ENCODE data around the gene VPREB1.

DNA sequence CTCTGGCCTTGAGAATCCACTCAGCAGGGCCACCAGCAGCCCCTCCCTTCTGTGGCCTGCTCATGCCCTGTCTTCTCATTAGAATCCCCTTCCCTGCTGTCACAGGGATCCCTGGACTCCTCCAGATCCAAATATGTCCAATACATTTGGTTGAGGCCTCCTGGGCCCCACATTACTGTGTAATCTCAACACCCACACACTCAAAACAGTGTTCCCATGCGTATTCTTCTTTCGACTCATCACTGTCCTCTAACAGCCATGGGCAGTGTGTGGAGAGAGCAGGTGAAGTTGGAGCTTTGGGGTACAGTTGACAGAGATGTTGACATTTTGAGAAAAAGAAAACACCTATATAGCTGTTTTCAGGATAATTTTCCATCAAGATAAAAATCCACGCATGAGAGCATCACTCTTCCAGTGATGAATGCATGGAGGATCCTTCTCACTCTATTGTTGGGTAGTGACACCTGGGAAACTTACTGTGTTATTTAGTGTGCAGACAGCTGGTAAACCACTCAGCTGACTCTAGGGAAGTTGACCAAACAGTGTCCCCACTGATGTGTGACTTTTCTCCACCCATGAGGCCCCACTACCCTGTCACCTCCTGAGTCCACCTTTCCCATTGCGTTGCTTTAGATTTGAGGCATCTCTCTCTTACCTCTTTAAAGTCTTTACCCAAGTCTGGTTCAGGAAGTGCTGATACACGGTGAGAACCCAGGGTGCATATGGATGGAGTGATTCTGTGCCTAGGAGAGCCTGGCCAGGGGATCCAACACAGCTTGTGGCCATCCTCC is 28.7 kb upstream of the VPREB1 start:
- TF ChIP-seq POLR2A (IDR thresholded peaks at IDR 0.05; ENCODE audit: low read depth, low read length) (no peak), POLR2AphosphoS5 (IDR thresholded peaks at IDR 0.05; ENCODE audit: low read depth, low read length) (no peak)
